ENCODE results near the gene ZSCAN2. TPM values are rescaled to one million over a fixed set of nuclear protein-coding genes. Genes with fewer than 3 reads are reported as not detected.
"Not testable (repeated sequence)": the region's sequence is repeated elsewhere in the genome, so short reads cannot be mapped to it uniquely, and the experiment has no call there.

ZSCAN2 gene
- total and polyA plus RNA-seq, 2 of the 4 experiments (the other 2 are of a cell fraction): 10.4 to 18.3 TPM

DNA sequence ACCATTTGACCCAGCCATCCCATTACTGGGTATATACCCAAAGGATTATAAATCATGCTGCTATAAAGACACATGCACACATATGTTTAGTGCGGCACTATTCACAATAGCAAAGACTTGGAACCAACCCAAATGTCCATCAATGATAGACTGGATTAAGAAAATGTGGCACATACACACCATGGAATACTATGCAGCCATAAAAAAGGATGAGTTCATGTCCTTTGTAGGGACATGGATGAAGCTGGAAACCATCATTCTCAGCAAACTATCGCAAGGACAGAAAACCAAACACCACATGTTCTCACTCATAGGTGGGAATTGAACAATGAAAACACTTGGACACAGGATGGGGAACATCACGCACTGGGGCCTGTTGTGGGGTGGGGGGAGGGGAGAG is 44.1 kb upstream of the ZSCAN2 start:
- H2BK5ac ChIP-seq (ENCODE audit: low read depth, low read length, poor library complexity, severe bottlenecking); H2BK20ac ChIP-seq (ENCODE audit: low read depth, low read length); H3K9ac ChIP-seq (ENCODE audit: low read depth, low read length); H2AFZ ChIP-seq (replicated peaks; ENCODE audit: low read length, poor library complexity); H3K9me3 ChIP-seq (ENCODE audit: control insufficient read depth, insufficient read depth, low read length); H2BK120ac ChIP-seq (ENCODE audit: low read depth, low read length); DNase-seq; H3K23ac ChIP-seq (ENCODE audit: low read depth, low read length); H2BK15ac ChIP-seq (ENCODE audit: low read depth, low read length); H3K9me1 ChIP-seq (ENCODE audit: insufficient read depth, low read length); H3K27ac ChIP-seq (ENCODE audit: insufficient read depth, low read length); H4K5ac ChIP-seq (ENCODE audit: low read depth, low read length); ATAC-seq (ENCODE audit: low read depth); H3K56ac ChIP-seq (ENCODE audit: extremely low read depth, insufficient read depth, low read length); H3K14ac ChIP-seq (replicated peaks; ENCODE audit: low read depth, low read length); H2AK9ac ChIP-seq (replicated peaks; ENCODE audit: low read depth, low read length, poor library complexity); H3K4me1 ChIP-seq (ENCODE audit: control insufficient read depth, insufficient read depth, low read length); H3K4ac ChIP-seq (ENCODE audit: low read depth, low read length); H3K36me3 ChIP-seq (ENCODE audit: control insufficient read depth, insufficient read depth, low read length); dilution Hi-C loops (cut with HindIII; ENCODE audit: low sequenced_read_pairs, unreplicated experiment); H3K4me2 ChIP-seq (ENCODE audit: low read depth, low read length); CTCF ChIA-PET; in situ Hi-C loops (cut with MboI; ENCODE audit: low sequenced_read_pairs); H4K8ac ChIP-seq (ENCODE audit: low read depth in 2 of 2, low read length in 2 of 2); H4K20me1 ChIP-seq (ENCODE audit: insufficient read depth, low read length); H3K18ac ChIP-seq (ENCODE audit: low read depth, low read length); H3K27me3 ChIP-seq (ENCODE audit: control insufficient read depth, insufficient read depth, low read length); H3K4me3 ChIP-seq (ENCODE audit: insufficient read depth, low read depth, low read length); intact Hi-C loops (cut with micrococcal nuclease); H2AK5ac ChIP-seq (ENCODE audit: low read depth, low read length); BruUV-seq (replicated peaks); POLR2A ChIA-PET (ENCODE audit: unreplicated experiment); H4K91ac ChIP-seq (ENCODE audit: insufficient read depth, low read depth, low read length): not testable (repeated sequence)
- WGBS, 2 experiments (ENCODE audit: extremely low coverage in 2 of 2, insufficient read length in 1 of 2): no CpG with 5 or more reads among the region's 3 CpGs
- H3K79me1 ChIP-seq (ENCODE audit: low read depth in 1 of 2, low read length in 2 of 2): peaks cover 0 to 13% of the 10 kb centered on the region in 2 experiments; a peak in 2 of 4 replicates

- H3K9me3 ChIP-seq (ENCODE audit: control insufficient read depth, insufficient read depth, low read length); H2BK120ac ChIP-seq (ENCODE audit: low read depth, low read length); H2AFZ ChIP-seq (replicated peaks; ENCODE audit: low read length, poor library complexity); H3K4ac ChIP-seq (ENCODE audit: low read depth, low read length); H3K27me3 ChIP-seq (ENCODE audit: control insufficient read depth, insufficient read depth, low read length); H3K27ac ChIP-seq (ENCODE audit: insufficient read depth, low read length); H2BK5ac ChIP-seq (ENCODE audit: low read depth, low read length, poor library complexity, severe bottlenecking); H3K18ac ChIP-seq (ENCODE audit: low read depth, low read length); H3K14ac ChIP-seq (replicated peaks; ENCODE audit: low read depth, low read length); H3K4me3 ChIP-seq (ENCODE audit: insufficient read depth, low read depth, low read length); H3K36me3 ChIP-seq (ENCODE audit: control insufficient read depth, insufficient read depth, low read length); dilution Hi-C loops (cut with HindIII; ENCODE audit: low sequenced_read_pairs, unreplicated experiment); H3K4me1 ChIP-seq (ENCODE audit: control insufficient read depth, insufficient read depth, low read length); in situ Hi-C loops (cut with MboI; ENCODE audit: low sequenced_read_pairs); H2AK9ac ChIP-seq (replicated peaks; ENCODE audit: low read depth, low read length, poor library complexity); H3K56ac ChIP-seq (ENCODE audit: extremely low read depth, insufficient read depth, low read length); H3K23ac ChIP-seq (ENCODE audit: low read depth, low read length); CTCF ChIA-PET; H2AK5ac ChIP-seq (ENCODE audit: low read depth, low read length); DNase-seq; H2BK20ac ChIP-seq (ENCODE audit: low read depth, low read length); H4K91ac ChIP-seq (ENCODE audit: insufficient read depth, low read depth, low read length); POLR2A ChIA-PET (ENCODE audit: unreplicated experiment); intact Hi-C loops (cut with micrococcal nuclease); H3K9ac ChIP-seq (ENCODE audit: low read depth, low read length); H4K5ac ChIP-seq (ENCODE audit: low read depth, low read length); H4K8ac ChIP-seq (ENCODE audit: low read depth in 2 of 2, low read length in 2 of 2); BruUV-seq (replicated peaks); H4K20me1 ChIP-seq (ENCODE audit: insufficient read depth, low read length); H2BK15ac ChIP-seq (ENCODE audit: low read depth, low read length); ATAC-seq (ENCODE audit: low read depth); H3K4me2 ChIP-seq (ENCODE audit: low read depth, low read length); H3K9me1 ChIP-seq (ENCODE audit: insufficient read depth, low read length): not testable (repeated sequence)
- H3K79me1 ChIP-seq (ENCODE audit: low read depth in 1 of 2, low read length in 2 of 2): peaks cover 15 to 27% of the 10 kb centered on the region in 2 experiments
- WGBS, 2 experiments (ENCODE audit: extremely low coverage in 2 of 2, insufficient read length in 1 of 2): 83% methylated on average over 1 of the region's 6 CpGs; no CpG with 5 or more reads in 1 of the 2 experiments
These were observed 32.8 kb upstream of the ZSCAN2 start for GRCh38 chr15:84568021-84568420.

Data from IMR-90 (cell line).